ENCODE data around the gene PRF1.

GRCh38 chr10:70552586-70552985, 50.0 kb downstream of the PRF1 start:
- TF ChIP-seq POLR2A (IDR thresholded peaks at IDR 0.05; ENCODE audit: borderline replicate concordance, extremely low read depth, insufficient read depth, insufficient read length) (no peak), RAD21 (IDR thresholded peaks at IDR 0.05; ENCODE audit: low read depth) (no peak)
- TF ChIP-seq, protein P1, sequence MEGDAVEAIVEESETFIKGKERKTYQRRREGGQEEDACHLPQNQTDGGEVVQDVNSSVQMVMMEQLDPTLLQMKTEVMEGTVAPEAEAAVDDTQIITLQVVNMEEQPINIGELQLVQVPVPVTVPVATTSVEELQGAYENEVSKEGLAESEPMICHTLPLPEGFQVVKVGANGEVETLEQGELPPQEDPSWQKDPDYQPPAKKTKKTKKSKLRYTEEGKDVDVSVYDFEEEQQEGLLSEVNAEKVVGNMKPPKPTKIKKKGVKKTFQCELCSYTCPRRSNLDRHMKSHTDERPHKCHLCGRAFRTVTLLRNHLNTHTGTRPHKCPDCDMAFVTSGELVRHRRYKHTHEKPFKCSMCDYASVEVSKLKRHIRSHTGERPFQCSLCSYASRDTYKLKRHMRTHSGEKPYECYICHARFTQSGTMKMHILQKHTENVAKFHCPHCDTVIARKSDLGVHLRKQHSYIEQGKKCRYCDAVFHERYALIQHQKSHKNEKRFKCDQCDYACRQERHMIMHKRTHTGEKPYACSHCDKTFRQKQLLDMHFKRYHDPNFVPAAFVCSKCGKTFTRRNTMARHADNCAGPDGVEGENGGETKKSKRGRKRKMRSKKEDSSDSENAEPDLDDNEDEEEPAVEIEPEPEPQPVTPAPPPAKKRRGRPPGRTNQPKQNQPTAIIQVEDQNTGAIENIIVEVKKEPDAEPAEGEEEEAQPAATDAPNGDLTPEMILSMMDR (IDR thresholded peaks at IDR 0.05 in 2 of 3, conservative IDR thresholded peaks at IDR 0.05 in 1 of 3; ENCODE audit: borderline replicate concordance in 1 of 3, insufficient read depth in 1 of 3, low read depth in 2 of 3, low read length in 2 of 3) = no peak
